ENCODE data around the gene SLC6A20.

SLC6A20 gene

DNA sequence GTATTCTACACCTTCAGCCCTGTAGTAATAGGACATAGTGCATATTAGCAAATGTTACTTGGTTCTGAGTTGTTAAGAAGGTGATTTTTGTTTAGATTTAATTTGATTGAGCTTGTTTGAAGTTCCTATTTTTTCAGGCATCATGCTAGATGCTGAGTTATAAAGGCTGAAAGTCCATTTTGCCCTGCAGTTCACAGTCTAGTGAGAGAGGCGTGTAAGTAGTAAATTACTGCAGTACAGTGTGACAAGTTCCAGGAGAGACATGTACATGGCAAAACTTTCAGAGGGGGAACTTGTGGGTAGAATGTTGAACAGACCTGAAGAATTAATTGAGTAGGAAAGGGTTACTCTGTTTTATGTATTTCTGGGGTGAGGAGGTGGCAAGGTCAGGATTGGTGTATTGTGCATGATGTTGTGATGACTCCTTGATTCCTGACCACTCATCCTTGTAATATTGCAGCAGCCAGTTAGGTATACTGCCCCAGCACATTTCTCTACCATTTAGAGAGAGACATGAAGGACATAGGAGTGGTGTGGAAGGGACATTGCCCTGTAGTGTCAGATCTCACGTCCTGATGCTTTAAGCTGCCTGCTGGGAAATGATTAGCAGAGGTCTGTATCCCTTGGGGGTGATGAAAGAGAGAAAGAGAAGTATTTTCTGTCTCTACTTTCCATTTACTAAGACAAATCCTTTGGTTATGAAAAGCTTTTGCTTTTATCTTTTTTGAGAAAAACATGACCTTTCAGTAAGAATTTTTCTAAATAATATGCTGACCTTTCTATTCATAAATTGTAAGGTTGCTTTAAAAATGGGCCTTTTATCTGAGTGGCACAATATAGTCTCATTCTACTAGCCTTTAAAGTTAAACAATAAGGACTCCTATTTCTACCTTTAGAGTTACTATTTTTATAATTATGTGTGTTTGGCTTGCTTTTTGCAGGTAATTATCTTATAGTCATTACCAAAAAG is 90.2 kb downstream of the SLC6A20 start:
- DNase-seq (ENCODE audit: low spot score) = no peak
- Histone ChIP-seq H3K4me3 (no peak overlapping the region), H3K27ac (no peak overlapping the region)
- TF ChIP-seq, protein P1, sequence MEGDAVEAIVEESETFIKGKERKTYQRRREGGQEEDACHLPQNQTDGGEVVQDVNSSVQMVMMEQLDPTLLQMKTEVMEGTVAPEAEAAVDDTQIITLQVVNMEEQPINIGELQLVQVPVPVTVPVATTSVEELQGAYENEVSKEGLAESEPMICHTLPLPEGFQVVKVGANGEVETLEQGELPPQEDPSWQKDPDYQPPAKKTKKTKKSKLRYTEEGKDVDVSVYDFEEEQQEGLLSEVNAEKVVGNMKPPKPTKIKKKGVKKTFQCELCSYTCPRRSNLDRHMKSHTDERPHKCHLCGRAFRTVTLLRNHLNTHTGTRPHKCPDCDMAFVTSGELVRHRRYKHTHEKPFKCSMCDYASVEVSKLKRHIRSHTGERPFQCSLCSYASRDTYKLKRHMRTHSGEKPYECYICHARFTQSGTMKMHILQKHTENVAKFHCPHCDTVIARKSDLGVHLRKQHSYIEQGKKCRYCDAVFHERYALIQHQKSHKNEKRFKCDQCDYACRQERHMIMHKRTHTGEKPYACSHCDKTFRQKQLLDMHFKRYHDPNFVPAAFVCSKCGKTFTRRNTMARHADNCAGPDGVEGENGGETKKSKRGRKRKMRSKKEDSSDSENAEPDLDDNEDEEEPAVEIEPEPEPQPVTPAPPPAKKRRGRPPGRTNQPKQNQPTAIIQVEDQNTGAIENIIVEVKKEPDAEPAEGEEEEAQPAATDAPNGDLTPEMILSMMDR (IDR thresholded peaks at IDR 0.05) = no peak
